Endothelial cell of umbilical vein (primary cell): ENCODE data around the gene CDH1. TPM values are rescaled to one million over a fixed set of nuclear protein-coding genes. Genes with fewer than 3 reads are reported as not detected.

Experiments used
- BruUV-seq: library from RNA; stranded (reverse); fragments of 400-500 nt; replicated peaks from 2 replicates; lab custom pipeline; 2021; lab: Mats Ljungman, UMichigan
- CTCF ChIA-PET: fragments of 300-600, 350-600 bp; sonication (Branson Sonifier 250); formaldehyde crosslinking; loops from one replicate; lab custom pipeline; 2021; ENCODE audit warnings: antibody characterized with exemption, inconsistent platforms; lab: Charles Lee
- POLR2A ChIA-PET: fragments of 300-600, 350-600 bp; sonication (Branson Sonifier 250); formaldehyde crosslinking; loops from one replicate; lab custom pipeline; 2021; ENCODE audit warnings: antibody characterized with exemption, inconsistent platforms; lab: Charles Lee
- DNase-seq: peaks from one replicate; pipeline ENCODE4 v3.0.0-alpha.2; 2011; ENCODE audit warnings: low read depth, low spot score
- FAIRE-seq: peaks from 2 replicates; lab custom pipeline; 2011; peaks lifted over from hg19 to GRCh38; lab: Jason Lieb, UNC
- H2AFZ ChIP-seq: 2 replicates; pipeline ENCODE4 v1.6.0; 2012; ENCODE audit warnings: low read depth, low read length, control low read depth, inconsistent platforms
- H3K27ac ChIP-seq: 2 replicates; pipeline ENCODE4 v1.5.1; 2011; ENCODE audit warnings: low read depth, mild to moderate bottlenecking, control low read depth, low read length, moderate library complexity; ENCODE audit not compliant: insufficient read depth
- H3K27me3 ChIP-seq, 2 experiments: 2 replicates each; pipeline versions ENCODE4 v1.6.0 to v1.6.1; 2011; ENCODE audit warnings: low read length in 2 of 2, mixed read lengths in 1 of 2; ENCODE audit not compliant: control insufficient read depth in 2 of 2, insufficient read depth in 2 of 2
- H3K36me3 ChIP-seq, 2 experiments: 2 replicates in 1 of 2; 3 replicates in 1 of 2; pipeline ENCODE4 v1.5.1; 2011; ENCODE audit warnings: low read length in 2 of 2, mild to moderate bottlenecking in 1 of 2, moderate library complexity in 1 of 2; ENCODE audit not compliant: control insufficient read depth in 2 of 2, insufficient read depth in 2 of 2; ENCODE audit errors: extremely low read depth in 1 of 2
- H3K4me1 ChIP-seq: 3 replicates; pipeline ENCODE4 v1.5.1; 2011; ENCODE audit warnings: mild to moderate bottlenecking, low read length; ENCODE audit not compliant: control insufficient read depth, insufficient read depth; ENCODE audit errors: extremely low read depth
- H3K4me2 ChIP-seq: 2 replicates; pipeline ENCODE4 v1.6.1; 2011; ENCODE audit warnings: low read length, control low read depth, mixed read lengths; ENCODE audit not compliant: insufficient read depth
- H3K4me3 ChIP-seq, 3 experiments: fragments of 200-600 bp in 1 of 3; sonication (generic), shearing (Covaris generic) in 1 of 3; replicated peaks in 1 of 3; 2 replicates each; pipeline ENCODE4 v1.5.1; 2011 to 2016; ENCODE audit warnings: control low read depth in 3 of 3, low read length in 3 of 3, mild to moderate bottlenecking in 2 of 3, inconsistent platforms in 1 of 3, low read depth in 1 of 3, moderate library complexity in 1 of 3; ENCODE audit not compliant: insufficient read depth in 1 of 3
- H3K79me2 ChIP-seq: 2 replicates; pipeline ENCODE4 v1.6.0; 2012; ENCODE audit warnings: low read length, inconsistent platforms; ENCODE audit not compliant: control insufficient read depth, insufficient read depth
- H3K9ac ChIP-seq: replicated peaks from 2 replicates; pipeline ENCODE3; 2011; ENCODE audit warnings: low read length, control low read depth; ENCODE audit not compliant: insufficient read depth; ENCODE audit errors: extremely low read depth
- H3K9me1 ChIP-seq: replicated peaks from 3 replicates; pipeline ENCODE4 v1.6.0; 2011; ENCODE audit warnings: mild to moderate bottlenecking, low read length; ENCODE audit not compliant: control insufficient read depth, insufficient read depth; ENCODE audit errors: extremely low read depth
- H3K9me3 ChIP-seq: replicated peaks from 2 replicates; pipeline ENCODE4 v1.5.1; 2012; ENCODE audit warnings: low read length, inconsistent platforms; ENCODE audit not compliant: control insufficient read depth, insufficient read depth
- H4K20me1 ChIP-seq: replicated peaks from 2 replicates; pipeline ENCODE3; 2011; ENCODE audit warnings: mild to moderate bottlenecking, low read length; ENCODE audit not compliant: control insufficient read depth, insufficient read depth; ENCODE audit errors: extremely low read depth
- EZH2 ChIP-seq: IDR thresholded peaks from 2 replicates; pipeline ENCODE4 v1.6.1; 2012; ENCODE audit warnings: borderline replicate concordance, low read depth, mild to moderate bottlenecking, moderate library complexity, low read length, inconsistent platforms; ENCODE audit not compliant: severe bottlenecking
- FOS ChIP-seq: IDR thresholded peaks from 2 replicates; pipeline ENCODE4 v1.6.1; 2011; ENCODE audit warnings: mild to moderate bottlenecking, low read length, moderate library complexity, borderline replicate concordance; ENCODE audit not compliant: insufficient read depth
- GATA2 ChIP-seq: IDR thresholded peaks from 2 replicates; pipeline ENCODE4 v1.7.0; 2011; ENCODE audit warnings: low read depth, mild to moderate bottlenecking, moderate library complexity, mixed read lengths, low read length; ENCODE audit not compliant: insufficient read length, insufficient read depth
- JUN ChIP-seq: IDR thresholded peaks from 2 replicates; pipeline ENCODE4 v1.6.1; 2011; ENCODE audit warnings: borderline replicate concordance, low read depth; ENCODE audit not compliant: insufficient read length, insufficient read depth
- MYC ChIP-seq: IDR thresholded peaks from one replicate; pipeline ENCODE4 v1.6.1; 2011; ENCODE audit warnings: mild to moderate bottlenecking, low read depth, low read length
- POLR2A ChIP-seq: IDR thresholded peaks from 2 replicates; pipeline ENCODE4 v1.6.1; 2012; ENCODE audit warnings: low read depth, mild to moderate bottlenecking, control low read depth, low read length
- POLR2AphosphoS5 ChIP-seq: IDR thresholded peaks from 2 replicates; pipeline ENCODE4 v1.6.1; 2012; ENCODE audit warnings: low read depth, mild to moderate bottlenecking, control low read depth, low read length, moderate library complexity; ENCODE audit not compliant: insufficient read depth
- dilution Hi-C: fragments of 300-500 bp; cut with MboI; formaldehyde crosslinking; loops from one replicate; pipeline ENCODE4 v1.15.0; 2019; ENCODE audit warnings: low sequenced_read_pairs; ENCODE audit not compliant: extremely low pct_ligation_motif_present
- intact Hi-C: fragments of 100-400 bp; cut with micrococcal nuclease; formaldehyde crosslinking; loops from one replicate; pipeline ENCODE4 v1.10.0; 2022
- polyA plus RNA-seq, 4 experiments: library from polyadenylated mRNA; depleted of rRNA in 3 of 4; stranded (reverse) in 3 of 4; unstranded in 1 of 4; fragments of >200 nt; gene quantifications; 2 replicates each; pipeline versions ENCODE4 v1.2.1 to v1.2.3, GENCODE V29; 2011 to 2012; ENCODE audit warnings: missing spikeins in 1 of 4
- total RNA-seq: library from RNA; stranded (reverse); gene quantifications from 2 replicates; pipeline ENCODE4 v1.2.3, GENCODE V29; 2021
- TF ChIP-seq, protein P1 (sequence below): IDR thresholded peaks from 2 replicates; pipeline ENCODE4 v1.6.1; 2011; ENCODE audit not compliant: insufficient read depth, insufficient read length
- TF ChIP-seq, protein P2 (sequence below), 2 donors: IDR thresholded peaks; 1 replicate in 1 of 2; 2 replicates in 1 of 2; pipeline ENCODE4 v1.5.1; 2011; ENCODE audit warnings: low read length in 2 of 2, mild to moderate bottlenecking in 2 of 2, moderate library complexity in 2 of 2, control low read depth in 1 of 2, inconsistent platforms in 1 of 2, low read depth in 1 of 2; ENCODE audit not compliant: insufficient read depth in 1 of 2; ENCODE audit errors: extremely low read depth in 1 of 2

The CDH1 gene
- total and polyA plus RNA-seq, 2 donors (not counting 3 experiments of a cell fraction or from before 2014, with no cell fraction given): 0.28 to 0.69 TPM

DNA sequence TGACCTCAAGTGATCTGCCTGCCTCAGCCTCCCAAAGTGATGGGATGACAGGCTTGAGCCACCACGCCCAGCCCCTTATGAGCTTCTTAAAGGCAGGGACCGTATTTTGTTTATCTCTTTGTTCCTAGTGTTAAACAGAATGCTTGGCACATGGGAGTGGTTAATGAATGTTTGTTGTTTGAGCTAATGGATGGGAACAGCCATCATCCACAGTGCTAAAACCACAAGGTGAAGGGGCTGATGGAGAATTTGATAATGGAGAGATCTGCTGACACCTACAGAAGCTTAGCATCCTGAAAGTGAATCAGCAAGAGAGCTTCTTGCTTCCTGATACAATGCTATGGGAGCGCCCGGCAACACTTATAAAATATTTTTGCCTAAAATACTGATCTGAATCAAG lies 8.6 kb upstream of the CDH1 start:
- CTCF ChIA-PET: no interaction called here

More for the DNA sequence above, 8.6 kb upstream of the CDH1 start:
- Histone ChIP-seq H3K4me2 (no peak overlapping the region), H3K36me3 (no peaks in the 10 kb centered on the region), H3K4me1 (no peaks in the 10 kb centered on the region), H2AFZ (no peak overlapping the region), H3K9ac (no peak overlapping the region), H3K79me2 (no peaks in the 10 kb centered on the region), H3K9me1 (no peaks in the 10 kb centered on the region), H4K20me1 (no peaks in the 10 kb centered on the region), H3K9me3 (no peaks in the 10 kb centered on the region), H3K27ac (no peak overlapping the region), H3K4me3 (no peak overlapping the region), H3K27me3 (peaks cover 0 to 4% of the 10 kb centered on the region in 2 experiments)
- DNase-seq: no peak
- BruUV-seq: no TSS peak
- intact Hi-C loops (no loop called here), dilution Hi-C loops (no loop called here)
- POLR2A ChIA-PET: interaction anchor here (0.5 kb wide), 1 partner anchor 23 kb away, joined by 3 read pairs; no protein-coding TSS in a partner anchor
- no peak for TF ChIP-seq MYC
- TF ChIP-seq POLR2AphosphoS5: no peak
- no peak for TF ChIP-seq FOS
- no peak for TF ChIP-seq EZH2
- TF ChIP-seq, protein P1, sequence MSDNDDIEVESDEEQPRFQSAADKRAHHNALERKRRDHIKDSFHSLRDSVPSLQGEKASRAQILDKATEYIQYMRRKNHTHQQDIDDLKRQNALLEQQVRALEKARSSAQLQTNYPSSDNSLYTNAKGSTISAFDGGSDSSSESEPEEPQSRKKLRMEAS: no peak
- TF ChIP-seq, protein P2, sequence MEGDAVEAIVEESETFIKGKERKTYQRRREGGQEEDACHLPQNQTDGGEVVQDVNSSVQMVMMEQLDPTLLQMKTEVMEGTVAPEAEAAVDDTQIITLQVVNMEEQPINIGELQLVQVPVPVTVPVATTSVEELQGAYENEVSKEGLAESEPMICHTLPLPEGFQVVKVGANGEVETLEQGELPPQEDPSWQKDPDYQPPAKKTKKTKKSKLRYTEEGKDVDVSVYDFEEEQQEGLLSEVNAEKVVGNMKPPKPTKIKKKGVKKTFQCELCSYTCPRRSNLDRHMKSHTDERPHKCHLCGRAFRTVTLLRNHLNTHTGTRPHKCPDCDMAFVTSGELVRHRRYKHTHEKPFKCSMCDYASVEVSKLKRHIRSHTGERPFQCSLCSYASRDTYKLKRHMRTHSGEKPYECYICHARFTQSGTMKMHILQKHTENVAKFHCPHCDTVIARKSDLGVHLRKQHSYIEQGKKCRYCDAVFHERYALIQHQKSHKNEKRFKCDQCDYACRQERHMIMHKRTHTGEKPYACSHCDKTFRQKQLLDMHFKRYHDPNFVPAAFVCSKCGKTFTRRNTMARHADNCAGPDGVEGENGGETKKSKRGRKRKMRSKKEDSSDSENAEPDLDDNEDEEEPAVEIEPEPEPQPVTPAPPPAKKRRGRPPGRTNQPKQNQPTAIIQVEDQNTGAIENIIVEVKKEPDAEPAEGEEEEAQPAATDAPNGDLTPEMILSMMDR (IDR thresholded peaks at IDR 0.05; ENCODE audit: extremely low read depth in 1 of 2, insufficient read depth in 1 of 2, low read depth in 1 of 2, low read length in 2 of 2): no peak
- TF ChIP-seq POLR2A: no peak
- no peak for TF ChIP-seq JUN
- TF ChIP-seq GATA2: no peak
- peak; percentile 55 for FAIRE-seq
